HAP-1 (cell line): Measurements from ENCODE around the gene DPP6.

Experiments used
- DNase-seq, 2 experiments: peaks; one replicate each; pipeline ENCODE4 v3.0.0-alpha.2; 2016 to 2020; ENCODE audit warnings: low spot score in 2 of 2
- H3K27me3 ChIP-seq: fragments of 250-450 bp; sonication (Bioruptor Pico); 2 replicates; pipeline ENCODE4 v1.5.1; 2020; ENCODE audit warnings: low read depth, mild to moderate bottlenecking, moderate library complexity
- H3K36me3 ChIP-seq: fragments of 250-450 bp; sonication (Bioruptor Pico); replicated peaks from 2 replicates; pipeline ENCODE4 v1.5.1; 2020; ENCODE audit warnings: mild to moderate bottlenecking
- H3K4me1 ChIP-seq: fragments of 250-450 bp; sonication (Bioruptor Pico); 2 replicates; pipeline ENCODE4 v1.5.1; 2020; ENCODE audit warnings: mild to moderate bottlenecking
- H3K4me3 ChIP-seq: fragments of 250-450 bp; sonication (Bioruptor Pico); 2 replicates; pipeline ENCODE4 v1.5.1; 2020; ENCODE audit warnings: mild to moderate bottlenecking, moderate library complexity
- H3K9me3 ChIP-seq: fragments of 250-450 bp; sonication (Bioruptor Pico); 2 replicates; pipeline ENCODE4 v1.5.1; 2020; ENCODE audit warnings: mild to moderate bottlenecking, moderate library complexity
- in situ Hi-C: fragments of 300-500 bp; cut with MboI; formaldehyde crosslinking; loops from 3 replicates; pipeline ENCODE4 v1.14.3; 2020; ENCODE audit warnings: low sequenced_read_pairs, inconsistent platforms, mixed read lengths

The DPP6 gene

DNA sequence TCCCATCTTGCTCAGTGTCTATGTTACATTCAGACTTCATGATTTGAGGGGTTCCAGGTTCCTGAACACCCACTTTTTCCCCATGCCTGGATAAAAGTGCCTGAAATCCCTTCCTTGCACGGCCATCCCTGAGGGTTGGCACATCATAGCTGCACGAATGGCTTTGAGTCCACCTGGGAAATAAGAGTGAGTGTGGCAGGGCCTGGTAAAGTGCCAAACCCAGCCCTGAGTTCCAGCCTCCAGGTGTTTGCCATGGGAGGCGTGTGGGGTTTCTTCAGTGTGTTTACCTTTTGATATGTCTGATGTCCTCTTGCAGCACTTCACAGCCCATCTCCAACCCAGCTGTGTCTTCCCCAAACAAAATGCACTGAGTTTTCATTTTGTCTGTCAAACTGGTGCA is 805.0 kb downstream of the DPP6 start:
- no peaks in the 10 kb centered on the region for H3K27me3 ChIP-seq
- H3K9me3 ChIP-seq = no peaks in the 10 kb centered on the region
- H3K4me1 ChIP-seq = no peaks in the 10 kb centered on the region
- no peaks in the 10 kb centered on the region for H3K36me3 ChIP-seq
- in situ Hi-C loops = no loop called here
- DNase-seq = no peak
- no peak overlapping the region for H3K4me3 ChIP-seq

DNA sequence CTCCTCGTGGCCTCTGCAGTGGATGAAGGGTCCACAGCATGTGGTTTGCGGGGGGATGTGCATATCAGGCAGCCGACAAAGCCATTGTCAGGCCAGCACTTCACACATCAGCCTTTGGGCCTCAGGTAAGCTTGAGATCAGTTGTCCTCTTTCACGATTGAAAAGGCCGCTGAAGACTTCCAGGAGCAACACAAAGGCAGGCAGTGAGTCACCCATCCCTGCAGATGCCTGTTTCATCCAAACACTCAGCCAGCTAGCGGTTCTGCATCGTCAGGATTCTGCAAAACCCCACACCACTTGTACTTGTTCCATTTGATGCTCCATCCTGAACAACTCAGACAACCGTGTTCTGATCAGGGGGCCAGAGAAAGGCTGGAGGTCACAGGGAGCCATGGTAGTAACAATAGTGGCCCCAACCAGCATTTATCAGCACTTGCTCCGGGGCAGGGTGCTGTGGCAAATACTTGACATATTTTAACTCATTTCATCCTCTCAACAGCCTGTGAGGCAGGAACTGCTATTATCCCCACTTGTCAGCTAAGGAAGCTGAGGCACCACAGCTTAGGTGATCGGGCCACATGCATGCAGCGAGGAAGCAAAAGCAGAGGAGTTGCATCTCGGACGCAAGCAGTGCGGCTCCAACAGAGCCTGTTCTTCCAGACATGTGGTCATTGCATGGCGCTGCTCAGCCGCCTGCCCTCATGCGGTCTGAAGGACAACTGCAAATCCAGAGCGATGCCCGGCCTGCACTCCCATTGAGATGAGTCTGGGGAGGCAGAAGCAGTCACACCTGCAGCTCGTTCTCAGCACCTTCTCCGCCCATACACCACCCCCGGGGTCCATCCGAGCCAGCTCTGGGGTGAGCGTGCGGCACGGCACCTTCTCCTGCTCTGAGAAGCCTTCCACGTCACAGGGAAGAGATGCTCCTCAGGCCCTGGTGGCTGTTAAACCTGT is 805.8 kb downstream of the DPP6 start:
- H3K4me1 ChIP-seq = no peaks in the 10 kb centered on the region
- DNase-seq = no peak
- H3K4me3 ChIP-seq = no peak overlapping the region
- H3K27me3 ChIP-seq = no peaks in the 10 kb centered on the region
- no peaks in the 10 kb centered on the region for H3K9me3 ChIP-seq
- in situ Hi-C loops = no loop called here
- no peaks in the 10 kb centered on the region for H3K36me3 ChIP-seq

DNA sequence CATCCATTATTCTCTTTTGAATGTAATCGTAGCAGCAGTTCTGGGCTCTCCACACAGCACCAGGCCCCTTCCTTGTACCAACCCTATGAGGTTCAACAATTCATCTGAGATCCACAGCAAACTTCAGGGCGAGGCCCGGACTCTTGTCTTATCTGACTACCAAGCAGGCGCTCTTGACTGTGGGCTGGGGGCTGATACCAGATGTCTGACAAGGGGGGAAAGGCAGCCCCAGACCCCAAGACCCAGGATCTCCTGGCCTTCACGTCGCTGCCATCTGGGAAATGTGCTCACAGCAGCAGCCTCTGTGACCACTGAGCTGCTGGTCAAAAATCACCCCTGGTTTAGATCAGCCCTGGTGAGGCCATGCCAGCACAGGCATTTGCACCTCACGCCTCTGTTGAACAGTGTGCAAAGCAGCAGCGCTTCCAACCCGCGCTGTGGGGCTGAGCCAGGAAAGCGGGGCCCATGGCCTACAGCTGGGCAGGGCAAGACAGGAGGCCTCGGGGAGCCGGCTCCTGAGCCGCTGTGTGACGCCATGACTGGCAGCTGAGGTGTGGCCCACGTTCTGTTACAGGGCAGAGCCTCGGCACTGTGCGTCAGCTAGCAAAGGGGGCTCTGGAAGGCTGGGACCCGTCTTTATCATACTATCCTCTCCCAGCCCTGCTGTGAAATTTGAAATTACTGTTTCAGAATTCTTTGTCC is 806.8 kb downstream of the DPP6 start:
- Histone ChIP-seq H3K4me1 (no peaks in the 10 kb centered on the region), H3K36me3 (no peaks in the 10 kb centered on the region), H3K27me3 (no peaks in the 10 kb centered on the region), H3K4me3 (no peak overlapping the region), H3K9me3 (no peaks in the 10 kb centered on the region)
- no peak for DNase-seq
- in situ Hi-C loops = no loop called here

DNA sequence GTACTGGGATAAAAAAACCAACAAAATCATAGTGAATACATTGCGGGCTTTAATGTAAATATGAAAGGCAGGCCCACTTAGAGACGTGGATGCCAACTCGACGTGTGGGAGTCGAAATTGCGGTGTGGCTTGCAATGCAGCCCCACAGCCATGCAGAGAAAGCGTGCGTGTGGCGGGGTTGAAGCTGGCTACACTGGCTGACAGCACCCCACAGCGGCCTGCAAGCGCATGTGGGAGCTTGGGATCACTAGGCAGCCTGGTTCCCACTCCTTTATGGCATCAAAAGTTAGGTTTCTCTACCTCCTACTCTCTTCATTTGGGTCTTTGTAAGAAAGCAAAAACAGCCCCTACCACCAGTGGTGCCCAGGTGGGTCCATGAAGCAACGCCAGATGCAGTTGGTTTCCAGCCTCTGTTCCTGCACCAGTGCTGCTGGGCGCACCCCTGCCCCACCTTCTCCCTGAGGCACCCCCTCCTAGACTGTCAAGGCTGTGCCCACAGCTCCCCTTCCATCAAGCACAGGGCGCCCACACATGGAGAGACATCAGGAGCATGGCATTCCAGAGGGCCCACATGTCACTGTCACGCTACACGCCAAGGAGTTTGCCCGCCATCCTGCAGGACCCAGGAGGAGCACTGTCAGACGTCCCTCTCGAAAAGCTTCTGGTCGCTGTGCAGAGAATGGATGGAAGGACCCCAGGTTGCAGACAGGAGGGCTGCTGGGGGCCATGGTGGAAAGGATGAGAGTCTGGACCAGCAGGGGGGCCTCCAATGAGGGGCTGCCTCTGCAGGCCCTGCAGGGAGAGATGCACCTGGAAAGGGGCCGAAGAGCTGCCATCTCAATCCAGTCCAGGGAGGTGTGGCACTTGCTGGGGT is 807.8 kb downstream of the DPP6 start:
- no peak for DNase-seq
- in situ Hi-C loops = no loop called here
- Histone ChIP-seq H3K4me1 (no peaks in the 10 kb centered on the region), H3K36me3 (no peaks in the 10 kb centered on the region), H3K9me3 (no peaks in the 10 kb centered on the region), H3K27me3 (no peaks in the 10 kb centered on the region), H3K4me3 (no peak overlapping the region)

DNA sequence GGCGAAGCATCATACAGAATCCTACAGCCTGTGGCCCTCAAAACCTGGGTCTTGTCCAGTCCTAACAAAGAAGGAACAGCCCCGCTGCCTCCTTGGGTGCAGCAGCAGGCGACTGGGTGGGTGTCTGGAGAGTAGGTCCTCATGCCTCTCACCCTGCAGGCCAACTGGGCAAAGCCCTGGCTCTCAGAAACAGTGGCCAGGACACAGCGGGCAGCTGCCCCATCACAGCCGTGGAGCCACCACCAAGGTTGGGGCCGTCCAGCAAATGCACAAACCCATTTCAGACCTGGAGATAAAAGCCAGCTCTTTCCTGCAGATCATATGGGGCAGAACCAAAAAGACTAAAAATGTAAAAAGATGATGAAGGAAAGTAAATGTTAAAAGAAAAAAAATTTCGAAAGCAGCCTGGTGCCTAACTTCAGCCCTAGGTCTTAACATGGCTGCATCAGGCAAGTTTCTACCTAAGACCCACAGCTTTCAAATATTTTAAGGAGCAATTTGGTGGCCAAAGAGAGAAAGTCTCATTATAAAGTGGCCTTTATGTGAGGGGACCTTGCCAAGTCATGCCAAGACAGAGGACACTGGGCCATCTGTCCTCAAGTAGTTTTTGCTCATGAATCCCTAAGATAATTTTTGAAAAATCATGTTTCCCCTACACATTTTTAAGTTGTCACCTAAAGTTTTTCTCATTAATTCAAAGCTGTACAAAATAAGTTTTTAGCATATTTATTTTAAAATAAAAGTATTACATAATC is 808.6 kb downstream of the DPP6 start:
- DNase-seq = no peak
- H3K4me1 ChIP-seq = no peaks in the 10 kb centered on the region
- H3K4me3 ChIP-seq = no peak overlapping the region
- H3K9me3 ChIP-seq = no peaks in the 10 kb centered on the region
- in situ Hi-C loops = no loop called here
- H3K36me3 ChIP-seq = no peaks in the 10 kb centered on the region
- no peaks in the 10 kb centered on the region for H3K27me3 ChIP-seq

DNA sequence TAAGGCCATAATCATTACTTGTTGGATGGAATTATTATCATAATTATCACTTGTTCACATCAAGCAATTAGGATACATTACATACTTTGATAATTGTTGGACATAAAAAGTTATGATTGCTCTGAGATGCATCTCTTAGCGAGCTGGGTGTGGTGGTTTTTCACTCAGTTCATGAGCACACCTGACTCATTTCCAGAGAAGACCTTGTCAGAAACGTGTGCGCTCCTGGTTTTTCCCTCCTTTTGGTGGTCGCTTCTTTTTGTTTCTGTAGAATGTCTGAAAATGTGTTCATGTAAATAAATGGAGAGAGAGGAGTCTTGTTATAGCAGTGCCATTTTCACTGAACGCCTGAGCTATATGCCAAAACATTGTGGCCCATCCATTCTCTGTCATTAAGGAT is 809.4 kb downstream of the DPP6 start:
- no peaks in the 10 kb centered on the region for H3K4me1 ChIP-seq
- no peak overlapping the region for H3K4me3 ChIP-seq
- in situ Hi-C loops = no loop called here
- no peak for DNase-seq
- no peaks in the 10 kb centered on the region for H3K9me3 ChIP-seq
- no peaks in the 10 kb centered on the region for H3K36me3 ChIP-seq
- H3K27me3 ChIP-seq = no peaks in the 10 kb centered on the region

DNA sequence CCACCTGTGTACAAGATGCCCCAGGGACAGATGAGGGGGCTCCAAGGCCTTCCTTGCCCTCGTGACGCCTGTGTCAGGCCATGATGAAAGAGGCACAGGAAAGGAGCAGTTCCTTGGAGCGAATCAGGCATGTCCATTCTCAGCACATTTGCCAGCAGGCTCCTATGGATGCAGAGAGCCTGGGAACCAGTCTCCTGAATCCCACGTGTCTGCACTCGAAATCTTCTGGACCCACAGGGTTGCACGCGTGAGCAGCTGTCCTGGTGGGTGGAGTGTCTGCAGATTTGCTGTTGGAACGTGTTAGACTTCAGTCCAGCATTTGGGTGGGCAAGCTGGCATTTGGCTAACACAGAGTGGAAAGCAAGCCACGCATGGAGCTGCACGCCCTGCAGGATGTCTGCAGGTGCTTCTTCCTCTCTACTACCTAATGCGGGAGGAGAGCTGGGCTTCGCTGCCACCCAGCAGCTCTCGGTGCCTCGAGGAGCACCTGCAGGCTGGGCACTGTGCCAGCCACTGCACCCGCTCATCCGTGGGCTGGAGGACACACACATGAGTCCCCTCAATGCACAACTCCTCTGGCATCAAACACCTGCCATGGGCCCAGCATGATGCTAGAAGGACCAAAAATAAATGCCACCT is 810.1 kb downstream of the DPP6 start:
- Histone ChIP-seq H3K27me3 (no peaks in the 10 kb centered on the region), H3K36me3 (no peaks in the 10 kb centered on the region), H3K4me3 (no peak overlapping the region), H3K9me3 (no peaks in the 10 kb centered on the region), H3K4me1 (no peaks in the 10 kb centered on the region)
- in situ Hi-C loops = no loop called here
- DNase-seq = no peak

DNA sequence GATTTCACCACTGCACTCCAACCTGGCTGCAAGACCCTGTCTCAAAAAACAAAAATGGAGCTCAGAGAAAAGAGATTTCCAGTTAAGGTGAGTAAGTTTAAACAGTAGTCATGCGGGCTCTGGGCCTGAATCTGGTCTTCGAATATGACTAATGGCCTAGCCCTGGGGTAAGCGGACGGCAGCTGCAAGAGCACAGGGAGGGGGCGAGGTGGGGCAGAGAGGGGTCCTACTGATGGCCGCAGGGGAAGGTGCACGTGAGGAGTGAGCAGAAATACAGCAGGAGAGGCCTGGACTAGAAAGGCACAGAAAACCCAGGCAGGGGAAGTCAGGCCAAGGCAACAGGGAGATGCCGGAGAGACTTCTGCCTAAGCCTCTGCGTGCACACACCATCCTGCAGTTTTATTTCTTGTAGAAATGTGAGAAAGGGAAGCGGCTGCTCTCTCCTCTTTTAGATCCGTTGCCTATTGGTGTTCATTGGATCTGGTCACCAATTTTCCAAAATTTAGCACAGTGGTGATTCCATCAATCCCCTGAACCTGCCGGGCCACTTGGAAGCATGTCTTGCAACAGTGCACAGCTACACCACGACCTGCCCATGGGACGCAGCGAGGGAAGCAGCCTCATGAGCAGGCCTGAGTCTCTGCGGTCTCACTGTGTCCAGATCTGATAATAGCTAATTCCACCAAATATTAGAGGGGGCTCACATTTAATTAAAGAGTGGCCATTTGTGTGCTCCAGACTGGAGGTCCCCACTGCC is 811.7 kb downstream of the DPP6 start:
- in situ Hi-C loops = no loop called here
- Histone ChIP-seq H3K4me1 (no peaks in the 10 kb centered on the region), H3K36me3 (no peaks in the 10 kb centered on the region), H3K9me3 (no peaks in the 10 kb centered on the region), H3K4me3 (no peak overlapping the region), H3K27me3 (no peaks in the 10 kb centered on the region)
- no peak for DNase-seq

DNA sequence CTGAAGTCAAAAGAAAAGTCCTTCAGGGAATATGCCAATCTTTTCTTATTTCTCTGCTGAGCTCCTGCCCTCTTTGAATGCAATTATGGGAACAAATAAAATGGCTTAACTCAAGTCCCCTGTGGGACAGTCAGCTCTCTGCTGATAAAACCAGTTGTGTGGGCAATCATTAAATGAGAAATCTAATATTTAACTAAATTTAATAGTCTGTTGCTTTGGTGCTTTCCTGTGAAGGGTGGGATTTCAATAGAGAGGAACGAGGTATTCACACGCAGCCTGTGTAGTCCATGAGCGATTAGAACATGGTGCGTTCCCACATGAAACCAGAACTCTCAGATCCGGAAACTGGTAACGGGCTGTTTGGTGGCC is 812.3 kb downstream of the DPP6 start:
- DNase-seq = no peak
- Histone ChIP-seq H3K4me3 (no peak overlapping the region), H3K9me3 (no peaks in the 10 kb centered on the region), H3K36me3 (no peaks in the 10 kb centered on the region), H3K4me1 (no peaks in the 10 kb centered on the region), H3K27me3 (no peaks in the 10 kb centered on the region)
- in situ Hi-C loops = no loop called here

DNA sequence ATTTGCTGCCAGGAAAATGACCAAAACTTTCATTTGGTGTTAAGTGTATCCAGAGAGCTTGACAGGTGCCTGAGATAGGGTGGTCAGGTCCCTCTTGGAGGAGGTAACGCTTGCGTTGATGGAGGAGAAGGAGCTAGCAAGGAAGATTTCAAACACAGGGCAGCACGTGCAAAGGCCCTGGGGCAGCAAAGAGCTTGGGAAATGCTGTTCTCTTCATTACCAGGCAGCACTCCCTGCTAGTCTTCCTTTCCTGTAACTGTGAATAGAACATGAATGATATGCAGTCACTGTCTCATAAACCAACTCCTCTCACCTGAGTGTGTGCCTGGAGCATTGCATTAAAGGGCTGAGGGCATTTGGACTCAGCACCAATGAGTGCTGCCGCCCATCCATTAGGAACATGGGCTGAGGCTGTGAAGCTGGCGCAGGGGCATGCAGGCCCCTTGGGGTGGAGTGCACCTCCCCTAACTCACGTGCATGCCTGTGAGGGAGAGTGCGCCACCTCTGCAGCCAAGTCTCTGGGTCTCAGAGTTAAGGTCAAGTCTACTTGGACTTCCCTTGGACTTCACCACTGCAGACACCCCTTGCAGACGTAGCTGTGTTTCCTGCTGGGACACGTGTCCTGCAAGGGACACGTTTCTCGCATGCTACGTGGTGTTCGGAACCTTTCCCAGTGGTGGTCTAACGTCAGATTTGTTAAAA is 813.9 kb downstream of the DPP6 start:
- Histone ChIP-seq H3K27me3 (no peaks in the 10 kb centered on the region), H3K36me3 (no peaks in the 10 kb centered on the region), H3K4me3 (no peak overlapping the region), H3K4me1 (no peaks in the 10 kb centered on the region), H3K9me3 (no peaks in the 10 kb centered on the region)
- no peak for DNase-seq
- in situ Hi-C loops = no loop called here

DNA sequence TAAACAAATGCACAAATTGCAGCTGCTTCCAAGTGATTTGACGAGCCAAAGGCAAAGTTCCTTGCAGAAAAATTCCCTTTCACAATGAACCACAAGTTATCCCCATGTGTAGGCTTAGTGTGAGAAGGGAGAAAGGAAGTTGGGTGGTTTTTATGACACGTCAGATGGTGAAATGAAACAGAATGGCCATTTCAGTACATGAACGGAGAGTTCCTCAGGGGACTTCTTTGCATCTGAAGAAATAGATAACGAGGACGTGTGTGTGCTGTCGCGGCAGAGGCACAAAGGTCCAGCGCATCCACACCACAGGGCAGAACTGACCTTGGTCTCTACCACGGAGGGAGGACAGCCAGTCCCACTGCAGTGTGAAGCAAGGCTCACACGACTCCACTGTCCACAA is 814.9 kb downstream of the DPP6 start:
- Histone ChIP-seq H3K9me3 (no peaks in the 10 kb centered on the region), H3K4me3 (no peak overlapping the region), H3K27me3 (no peaks in the 10 kb centered on the region), H3K36me3 (no peaks in the 10 kb centered on the region), H3K4me1 (no peaks in the 10 kb centered on the region)
- no peak for DNase-seq
- in situ Hi-C loops = no loop called here

DNA sequence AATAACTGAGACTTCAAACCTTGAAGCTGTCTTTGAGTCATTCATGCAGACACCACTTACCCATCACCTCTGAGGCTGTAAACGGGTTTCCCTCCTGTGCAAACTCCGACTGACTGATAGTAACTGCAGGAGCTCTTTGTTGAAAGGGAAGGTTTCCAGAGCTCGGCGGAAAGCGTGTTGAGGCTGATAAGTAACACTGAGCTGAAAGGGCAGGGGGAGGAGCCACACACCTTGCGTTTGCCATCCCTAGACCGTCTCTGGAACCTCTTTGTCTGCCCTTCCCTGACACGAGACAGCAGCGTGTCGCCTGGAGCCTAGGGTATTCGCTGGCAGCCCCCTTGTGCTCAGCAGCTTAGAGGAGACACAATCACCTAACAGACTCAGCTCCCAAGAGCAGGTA is 816.7 kb downstream of the DPP6 start:
- in situ Hi-C loops = no loop called here
- Histone ChIP-seq H3K9me3 (no peaks in the 10 kb centered on the region), H3K27me3 (no peaks in the 10 kb centered on the region), H3K4me1 (no peaks in the 10 kb centered on the region), H3K36me3 (no peaks in the 10 kb centered on the region), H3K4me3 (no peak overlapping the region)
- DNase-seq = no peak
